ENCODE results near the gene ZC3H12C.
"Not testable (repeated sequence)": the region's sequence is repeated elsewhere in the genome, so short reads cannot be mapped to it uniquely, and the experiment has no call there.

ZC3H12C gene

DNA sequence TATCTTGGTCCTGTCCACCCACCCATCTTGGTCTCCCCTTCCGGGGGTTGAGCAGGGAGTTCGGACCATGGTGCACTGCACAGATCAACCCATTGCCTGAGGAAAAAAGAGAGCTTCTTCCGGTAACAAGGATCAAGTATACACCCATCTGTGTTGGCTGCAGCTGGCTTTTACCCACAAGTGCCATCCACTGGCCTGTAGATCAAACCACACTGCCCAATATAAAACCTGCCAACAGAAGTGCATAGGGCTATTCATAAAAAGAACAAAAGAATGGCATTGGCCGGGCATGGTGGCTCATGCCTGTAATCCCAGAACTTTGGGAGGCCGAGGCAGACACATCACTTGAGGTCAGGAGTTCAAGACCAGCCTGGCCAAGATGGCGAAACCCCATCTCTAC lies 94.5 kb downstream of the ZC3H12C start:
- no peaks in the 10 kb centered on the region for H3K36me3 ChIP-seq (ENCODE audit: insufficient read depth, low read length)
- peaks cover 3% of the 10 kb centered on the region for H3K9me3 ChIP-seq (ENCODE audit: low read length)
- H3K27me3 ChIP-seq (ENCODE audit: insufficient read depth, low read length): no peaks in the 10 kb centered on the region
- peaks cover 7% of the 10 kb centered on the region for H3K4me1 ChIP-seq (ENCODE audit: insufficient read depth, low read length, severe bottlenecking)
- H3K4me3 ChIP-seq (ENCODE audit: low read depth, low read length, poor library complexity, severe bottlenecking): no peak overlapping the region
- no peaks in the 10 kb centered on the region for H3K9me2 ChIP-seq (ENCODE audit: low read depth, low read length)
- TF ChIP-seq, protein P1, sequence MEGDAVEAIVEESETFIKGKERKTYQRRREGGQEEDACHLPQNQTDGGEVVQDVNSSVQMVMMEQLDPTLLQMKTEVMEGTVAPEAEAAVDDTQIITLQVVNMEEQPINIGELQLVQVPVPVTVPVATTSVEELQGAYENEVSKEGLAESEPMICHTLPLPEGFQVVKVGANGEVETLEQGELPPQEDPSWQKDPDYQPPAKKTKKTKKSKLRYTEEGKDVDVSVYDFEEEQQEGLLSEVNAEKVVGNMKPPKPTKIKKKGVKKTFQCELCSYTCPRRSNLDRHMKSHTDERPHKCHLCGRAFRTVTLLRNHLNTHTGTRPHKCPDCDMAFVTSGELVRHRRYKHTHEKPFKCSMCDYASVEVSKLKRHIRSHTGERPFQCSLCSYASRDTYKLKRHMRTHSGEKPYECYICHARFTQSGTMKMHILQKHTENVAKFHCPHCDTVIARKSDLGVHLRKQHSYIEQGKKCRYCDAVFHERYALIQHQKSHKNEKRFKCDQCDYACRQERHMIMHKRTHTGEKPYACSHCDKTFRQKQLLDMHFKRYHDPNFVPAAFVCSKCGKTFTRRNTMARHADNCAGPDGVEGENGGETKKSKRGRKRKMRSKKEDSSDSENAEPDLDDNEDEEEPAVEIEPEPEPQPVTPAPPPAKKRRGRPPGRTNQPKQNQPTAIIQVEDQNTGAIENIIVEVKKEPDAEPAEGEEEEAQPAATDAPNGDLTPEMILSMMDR (IDR thresholded peaks at IDR 0.05; ENCODE audit: low read length): no peak
- no peak for TF ChIP-seq EZH2 (IDR thresholded peaks at IDR 0.05; ENCODE audit: borderline replicate concordance, low read length)
- no peak overlapping the region for H3K4me2 ChIP-seq (ENCODE audit: low read length)
- H4K20me1 ChIP-seq (ENCODE audit: insufficient read depth, low read length): no peaks in the 10 kb centered on the region
- no peak overlapping the region for H3K27ac ChIP-seq (ENCODE audit: low read depth, low read length, poor library complexity, severe bottlenecking)
- H3K79me2 ChIP-seq (ENCODE audit: insufficient read depth, low read length): no peaks in the 10 kb centered on the region
- no peaks in the 10 kb centered on the region for H3F3A ChIP-seq (ENCODE audit: insufficient read depth, low read length)
- no peak overlapping the region for H2AFZ ChIP-seq (ENCODE audit: low read length)
- H3K9ac ChIP-seq (ENCODE audit: low read length): no peak overlapping the region

DNA sequence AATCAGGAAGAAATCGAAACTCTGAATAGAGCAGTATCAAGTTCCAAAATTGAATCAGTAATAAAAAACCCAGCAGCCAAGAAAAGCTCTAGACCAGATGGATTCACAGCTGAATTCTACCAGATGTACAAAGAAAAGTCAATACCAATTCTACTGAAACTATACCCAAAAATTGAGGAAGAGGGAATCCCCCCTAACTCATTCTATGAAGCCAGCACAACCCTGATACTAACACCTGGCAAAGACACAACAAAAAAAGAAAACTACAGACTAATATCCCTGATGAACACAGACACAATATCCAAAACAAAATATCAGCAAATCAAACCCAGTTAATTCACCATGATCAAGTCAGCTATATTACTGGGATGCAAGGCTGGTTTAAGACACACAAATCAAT lies 97.7 kb downstream of the ZC3H12C start:
- no peak for TF ChIP-seq EZH2 (IDR thresholded peaks at IDR 0.05; ENCODE audit: borderline replicate concordance, low read length)
- TF ChIP-seq, protein P1 (IDR thresholded peaks at IDR 0.05; ENCODE audit: low read length): no peak
- H3K4me3 ChIP-seq (ENCODE audit: low read depth, low read length, poor library complexity, severe bottlenecking): no peak overlapping the region
- no peaks in the 10 kb centered on the region for H3K9me2 ChIP-seq (ENCODE audit: low read depth, low read length)
- H3K9ac ChIP-seq (ENCODE audit: low read length): no peak overlapping the region
- H3K79me2 ChIP-seq (ENCODE audit: insufficient read depth, low read length): no peaks in the 10 kb centered on the region
- H3F3A ChIP-seq (ENCODE audit: insufficient read depth, low read length): no peaks in the 10 kb centered on the region
- peaks cover 3% of the 10 kb centered on the region for H3K9me3 ChIP-seq (ENCODE audit: low read length)
- no peaks in the 10 kb centered on the region for H3K27me3 ChIP-seq (ENCODE audit: insufficient read depth, low read length)
- no peaks in the 10 kb centered on the region for H4K20me1 ChIP-seq (ENCODE audit: insufficient read depth, low read length)
- no peak overlapping the region for H3K4me2 ChIP-seq (ENCODE audit: low read length)
- no peak overlapping the region for H3K27ac ChIP-seq (ENCODE audit: low read depth, low read length, poor library complexity, severe bottlenecking)
- peaks cover 8% of the 10 kb centered on the region for H3K4me1 ChIP-seq (ENCODE audit: insufficient read depth, low read length, severe bottlenecking)
- H2AFZ ChIP-seq (ENCODE audit: low read length): no peak overlapping the region
- no peaks in the 10 kb centered on the region for H3K36me3 ChIP-seq (ENCODE audit: insufficient read depth, low read length)

DNA sequence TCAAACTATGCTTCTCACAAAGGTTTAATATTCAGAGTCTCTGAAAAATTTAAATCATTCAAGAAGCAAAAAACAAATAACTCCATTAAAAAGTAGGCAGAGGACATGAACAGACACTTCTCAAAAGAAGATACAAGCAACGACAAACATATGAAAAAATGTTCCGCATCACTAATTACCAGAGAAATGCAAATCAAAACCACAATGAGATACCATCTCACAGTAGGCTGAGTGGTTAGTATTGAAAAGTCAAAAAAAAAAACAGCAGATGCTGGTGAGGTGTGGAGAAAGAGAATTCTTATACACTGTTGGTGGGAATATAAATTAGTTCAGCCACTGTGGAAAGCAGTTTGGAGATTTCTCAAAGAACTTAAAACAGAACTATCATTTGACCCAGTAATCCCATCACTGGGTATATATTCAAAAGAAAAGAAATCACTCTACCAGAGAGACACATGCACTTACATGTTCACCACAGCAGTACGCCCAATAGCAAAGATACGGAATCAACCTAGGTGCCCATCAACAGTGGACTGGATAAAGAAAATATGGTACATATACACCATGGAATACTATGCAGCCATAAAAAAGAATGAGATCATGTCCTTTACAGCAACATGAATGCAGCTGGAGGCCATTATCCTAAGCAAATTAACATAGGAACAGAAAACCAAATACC lies 99.6 kb downstream of the ZC3H12C start:
- not testable (repeated sequence) for H2AFZ ChIP-seq (ENCODE audit: low read length); H3F3A ChIP-seq (ENCODE audit: insufficient read depth, low read length); H3K9ac ChIP-seq (ENCODE audit: low read length); H3K4me3 ChIP-seq (ENCODE audit: low read depth, low read length, poor library complexity, severe bottlenecking); H3K79me2 ChIP-seq (ENCODE audit: insufficient read depth, low read length); H3K27ac ChIP-seq (ENCODE audit: low read depth, low read length, poor library complexity, severe bottlenecking); H3K27me3 ChIP-seq (ENCODE audit: insufficient read depth, low read length); H3K9me3 ChIP-seq (ENCODE audit: low read length); H4K20me1 ChIP-seq (ENCODE audit: insufficient read depth, low read length); H3K4me1 ChIP-seq (ENCODE audit: insufficient read depth, low read length, severe bottlenecking); H3K36me3 ChIP-seq (ENCODE audit: insufficient read depth, low read length); H3K9me2 ChIP-seq (ENCODE audit: low read depth, low read length); H3K4me2 ChIP-seq (ENCODE audit: low read length)

DNA sequence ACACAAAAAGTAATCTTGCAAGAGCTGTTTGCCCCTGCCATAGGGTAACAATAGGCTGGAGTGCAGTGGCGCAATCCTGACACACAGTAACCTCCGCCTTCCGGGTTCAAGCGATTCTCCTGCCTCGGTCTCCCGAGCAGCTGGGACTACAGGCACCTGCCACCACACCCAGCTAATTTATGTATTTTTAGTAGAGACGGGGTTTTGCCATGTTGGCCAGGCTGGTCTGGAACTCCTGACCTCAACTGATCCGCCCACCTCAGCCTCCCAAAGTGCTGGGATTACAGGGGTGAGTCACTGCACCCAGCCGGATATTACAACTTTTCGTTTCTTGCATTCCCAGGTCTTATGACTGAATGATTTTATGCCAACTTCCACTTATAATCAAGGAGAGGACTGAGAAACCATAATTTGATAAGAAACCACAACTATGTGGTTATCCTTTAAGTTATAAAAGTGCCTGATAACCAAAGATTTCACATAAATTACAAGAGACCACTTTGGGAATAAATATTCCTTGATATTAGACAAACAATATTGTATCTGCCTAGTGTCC lies 101.1 kb downstream of the ZC3H12C start:
- H3K9me3 ChIP-seq (ENCODE audit: low read length); H3K27ac ChIP-seq (ENCODE audit: low read depth, low read length, poor library complexity, severe bottlenecking); H3K36me3 ChIP-seq (ENCODE audit: insufficient read depth, low read length); H3F3A ChIP-seq (ENCODE audit: insufficient read depth, low read length); H4K20me1 ChIP-seq (ENCODE audit: insufficient read depth, low read length); H3K4me1 ChIP-seq (ENCODE audit: insufficient read depth, low read length, severe bottlenecking); H3K9ac ChIP-seq (ENCODE audit: low read length); H3K27me3 ChIP-seq (ENCODE audit: insufficient read depth, low read length); H3K9me2 ChIP-seq (ENCODE audit: low read depth, low read length); H2AFZ ChIP-seq (ENCODE audit: low read length); H3K4me2 ChIP-seq (ENCODE audit: low read length); H3K4me3 ChIP-seq (ENCODE audit: low read depth, low read length, poor library complexity, severe bottlenecking); H3K79me2 ChIP-seq (ENCODE audit: insufficient read depth, low read length): not testable (repeated sequence)

Data from OCI-LY1 (cell line).